HG03354 (cell line): Measurements from ENCODE around the gene AP3D1.

Experiments
- ATAC-seq: cut with Tn5 transposase; IDR thresholded peaks from one replicate; pipeline ENCODE4 v1.9.1; 2021; ENCODE audit warnings: mild to moderate bottlenecking; ENCODE audit not compliant: unreplicated experiment, poor library complexity, severe bottlenecking

AP3D1 gene

GRCh38 chr19:2115324-2115723 lies 36.0 kb downstream of the AP3D1 start:
- ATAC-seq = no peak

GRCh38 chr19:2114821-2115220 lies 36.5 kb downstream of the AP3D1 start:
- no peak for ATAC-seq

DNA sequence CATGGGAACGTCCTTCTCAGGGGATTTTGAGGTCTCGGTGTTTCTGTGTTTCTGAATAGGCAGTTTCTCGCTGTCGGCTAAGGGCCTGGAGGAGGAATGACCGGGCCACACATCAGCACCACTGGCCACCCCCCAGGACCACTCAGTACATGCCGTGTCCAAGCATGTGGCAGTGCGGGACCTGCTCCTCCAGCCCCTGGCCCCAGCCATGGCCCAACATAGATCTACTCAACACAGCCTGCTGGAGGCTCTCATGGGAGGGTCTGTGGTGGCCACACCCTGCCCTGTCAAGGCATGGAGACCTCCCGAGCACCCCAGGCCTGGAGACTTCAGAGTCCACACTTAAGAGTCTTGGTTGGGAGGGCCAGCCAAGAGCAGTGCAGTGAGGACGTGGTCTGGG lies 37.1 kb downstream of the AP3D1 start:
- no peak for ATAC-seq

DNA sequence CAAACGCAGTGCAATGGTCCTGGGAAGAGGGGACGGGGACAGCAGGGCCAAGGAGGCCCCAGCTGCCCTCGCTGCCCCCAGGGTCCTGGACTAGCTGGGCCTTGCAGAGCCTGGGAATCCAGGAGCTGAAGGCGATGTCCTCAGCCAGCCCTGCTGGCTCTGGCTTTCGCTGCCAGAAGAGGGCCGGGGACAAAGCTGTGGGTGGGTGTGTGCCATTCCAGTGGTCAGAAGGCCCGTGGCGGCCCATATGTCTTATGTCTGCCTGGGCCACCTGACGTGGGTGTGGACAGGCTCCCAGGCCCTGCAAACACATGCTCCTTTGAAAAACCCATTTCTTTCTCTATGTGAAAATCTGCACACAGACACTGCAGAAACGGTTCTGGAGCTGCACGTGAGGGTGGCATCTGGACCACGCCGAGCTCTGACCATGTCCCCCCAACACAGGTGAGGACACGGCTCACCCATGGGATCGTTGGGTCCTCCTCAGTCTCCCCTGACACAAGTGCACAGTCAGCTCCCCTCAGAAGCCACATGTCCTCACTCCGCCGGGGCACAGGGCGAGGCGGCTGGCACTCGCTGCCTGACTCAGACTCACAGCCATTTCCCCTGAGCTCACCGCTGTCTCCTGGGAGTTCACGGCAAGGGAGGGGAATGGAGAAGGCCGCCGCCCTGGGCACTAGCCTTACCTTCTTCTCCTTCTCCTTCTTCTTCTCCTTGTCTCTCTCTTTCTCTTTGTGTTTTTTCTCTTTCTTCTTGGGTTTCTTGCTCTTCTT lies 37.7 kb downstream of the AP3D1 start:
- ATAC-seq = no peak

- ATAC-seq = no peak
Measured at GRCh38 chr19:2112516-2113320, 38.6 kb downstream of the AP3D1 start.

DNA sequence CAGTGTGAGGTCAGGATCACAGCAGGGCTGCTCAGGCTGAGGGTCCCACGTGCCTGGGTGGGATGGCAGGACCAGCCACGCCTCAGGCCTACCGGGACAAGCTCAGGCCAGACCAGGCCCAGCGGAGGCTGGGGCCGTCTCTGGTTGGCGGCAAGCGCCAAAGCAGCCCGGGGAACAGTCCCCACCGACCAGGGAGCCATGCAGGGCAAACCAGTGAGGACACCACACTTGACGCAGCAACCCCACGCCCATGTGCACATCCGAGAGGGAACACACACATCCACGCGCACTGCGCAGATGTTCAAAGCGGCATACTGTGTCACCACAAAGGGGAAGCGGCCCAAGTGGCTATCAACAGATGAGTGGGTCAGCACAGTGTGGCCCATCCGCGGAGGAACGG lies 39.5 kb downstream of the AP3D1 start:
- ATAC-seq = no peak

- no peak for ATAC-seq
Measured at GRCh38 chr19:2111425-2111824, 39.9 kb downstream of the AP3D1 start.

GRCh38 chr19:2110822-2111221 lies 40.5 kb downstream of the AP3D1 start:
- no peak for ATAC-seq

- no peak for ATAC-seq
Measured at GRCh38 chr19:2109046-2109864, 42.1 kb downstream of the AP3D1 start.

- no peak for ATAC-seq
Measured at GRCh38 chr19:2108251-2109016, 42.9 kb downstream of the AP3D1 start.

DNA sequence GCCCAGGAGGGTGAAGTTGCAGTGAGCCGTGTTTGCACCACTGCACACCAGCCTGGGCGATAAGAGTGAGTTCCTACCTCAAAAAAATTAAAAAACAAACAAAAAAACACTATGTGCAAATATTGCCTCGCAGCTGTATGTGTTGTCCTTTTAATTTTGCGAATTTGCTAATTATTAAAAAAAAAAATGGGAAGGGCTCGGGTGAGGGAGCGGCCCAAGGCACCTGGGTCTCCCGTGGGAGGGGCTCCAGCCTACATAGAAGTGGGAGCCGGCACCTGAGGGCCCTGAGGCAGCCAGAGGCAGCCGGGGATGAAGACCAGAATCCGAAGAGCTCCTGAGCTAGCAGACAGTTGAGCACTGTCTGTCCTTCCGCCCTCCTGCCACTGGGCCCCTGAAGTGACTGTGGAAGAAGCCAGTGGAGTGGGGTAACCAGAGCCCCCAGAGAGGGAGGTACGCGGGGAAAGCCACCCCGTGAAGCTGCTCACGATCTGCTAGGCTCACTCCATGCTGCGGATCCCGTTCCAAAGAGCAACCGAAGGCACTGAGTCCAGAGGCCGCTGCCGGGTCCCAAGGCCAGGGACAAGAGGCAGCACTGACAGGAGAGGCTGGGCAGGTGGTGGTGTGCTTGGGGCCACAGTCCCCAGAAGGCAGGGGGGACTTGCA lies 48.2 kb downstream of the AP3D1 start:
- no peak for ATAC-seq

DNA sequence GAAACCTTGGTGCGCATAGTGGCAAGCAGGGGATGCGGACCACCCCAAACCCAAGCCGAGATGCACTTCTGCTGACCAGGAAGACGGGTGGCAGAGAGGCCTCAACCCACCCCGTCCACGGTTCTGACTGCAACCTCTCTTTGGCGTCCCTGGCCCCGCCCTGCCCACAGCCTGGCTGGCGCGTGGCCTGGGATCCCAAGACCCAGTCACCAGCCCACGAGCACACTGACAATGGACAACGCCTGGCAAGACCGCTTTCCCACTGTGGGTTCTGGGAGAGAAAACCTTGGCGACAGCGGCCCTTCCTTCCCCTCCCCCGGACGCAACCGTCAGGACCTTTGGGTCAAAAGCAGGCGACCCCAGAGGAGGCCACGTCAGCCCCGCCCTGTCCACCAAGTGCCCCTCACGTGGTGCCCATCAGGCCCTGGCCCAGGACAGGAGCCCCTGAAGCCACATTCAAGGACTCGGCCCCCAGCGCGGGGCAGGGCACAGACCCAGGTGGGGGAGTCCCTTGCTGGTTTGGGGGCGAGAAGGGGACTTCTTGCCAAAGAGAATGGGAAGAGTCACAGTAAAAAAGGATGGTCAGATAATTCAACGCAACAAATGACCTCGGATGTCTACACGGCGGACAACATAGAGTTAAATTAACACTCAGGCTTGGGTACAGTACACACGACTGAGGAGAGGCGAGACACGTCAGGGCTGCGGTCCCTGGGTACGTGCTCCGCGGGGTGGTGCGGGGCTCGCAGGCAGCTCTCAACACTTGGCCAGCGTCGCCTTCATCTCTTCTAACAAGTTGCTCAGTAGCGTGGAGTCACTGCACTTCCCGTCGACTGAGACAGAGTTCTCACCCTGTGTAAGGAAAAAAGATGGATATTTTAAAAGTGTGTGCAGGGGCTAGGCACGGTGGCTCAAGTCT lies 49.7 kb downstream of the AP3D1 start:
- ATAC-seq = no peak

DNA sequence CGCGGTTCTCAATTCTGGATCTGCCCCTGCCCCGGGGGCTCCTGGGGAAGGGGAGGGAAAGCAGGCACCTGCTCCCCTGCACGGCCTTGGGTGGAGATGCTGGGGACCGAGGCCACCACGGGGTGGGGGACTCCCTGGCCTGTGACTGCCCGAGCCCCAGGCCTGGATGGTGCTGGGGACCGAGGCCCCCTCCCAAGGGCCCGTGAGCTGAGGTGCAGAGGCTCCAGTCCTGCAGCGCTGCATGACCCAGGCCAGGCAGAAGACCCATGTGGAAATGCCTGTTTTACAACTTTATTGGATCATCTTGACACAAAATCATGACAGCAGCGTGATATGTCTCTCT lies 50.7 kb downstream of the AP3D1 start:
- ATAC-seq = no peak

- ATAC-seq = no peak
Measured at GRCh38 chr19:2099937-2100718, 51.2 kb downstream of the AP3D1 start.

GRCh38 chr19:2099054-2099501 lies 52.3 kb downstream of the AP3D1 start:
- no peak for ATAC-seq

- ATAC-seq = no peak
Measured at GRCh38 chr19:2097886-2098327, 53.5 kb downstream of the AP3D1 start.

GRCh38 chr19:2097203-2097885 lies 54.0 kb downstream of the AP3D1 start:
- ATAC-seq = no peak
